Colonic mucosa (tissue), 4 donors: ENCODE measurements around the gene KIAA0825. TPM values are rescaled to one million over a fixed set of nuclear protein-coding genes. Genes with fewer than 3 reads are reported as not detected.

ENCODE experiments used
- DNase-seq: peaks from one replicate; pipeline ENCODE4 v3.0.0-alpha.2; 2020
- H3K27ac ChIP-seq: fragments of 200-600 bp; one replicate; pipeline ENCODE4 v1.8.0; 2021
- H3K27me3 ChIP-seq: fragments of 200-600 bp; one replicate; pipeline ENCODE4 v1.8.0; 2021
- H3K36me3 ChIP-seq: fragments of 200-600 bp; one replicate; pipeline ENCODE4 v1.8.0; 2021
- H3K4me1 ChIP-seq: fragments of 200-600 bp; one replicate; pipeline ENCODE4 v1.8.0; 2021; ENCODE audit warnings: mild to moderate bottlenecking
- H3K4me3 ChIP-seq: fragments of 200-600 bp; one replicate; pipeline ENCODE4 v1.8.0; 2021
- H3K9ac ChIP-seq, 2 donors: one replicate each; pipeline ENCODE4 v1.7.0; 2013; ENCODE audit warnings: control low read depth in 2 of 2, low read depth in 2 of 2, low read length in 2 of 2
- H3K9me3 ChIP-seq: fragments of 200-600 bp; one replicate; pipeline ENCODE4 v1.8.0; 2021
- intact Hi-C: fragments of 100-400 bp; cut with DNase I; formaldehyde crosslinking; loops from one replicate; pipeline ENCODE4 v1.14.1; 2022
- total RNA-seq, 2 donors: library from RNA; stranded (reverse); fragmentation: NEBNext Ultra II Directional in 1 of 2; extraction: Animal tissue kit (Norgen Biotek cat#: 25700) in 1 of 2; gene quantifications; one replicate each; pipeline ENCODE4 v1.2.1, GENCODE V29; 2021
- TF ChIP-seq, protein P1 (sequence below): fragments of 200-600 bp; IDR thresholded peaks from one replicate; pipeline ENCODE4 v1.8.0; 2022; ENCODE audit warnings: antibody characterized with exemption, mild to moderate bottlenecking
- donor health status: healthy.
- donor health status: DM: no; HTN: no; CAD: no.
- donor health status: DM: no; HTN: no; CAD: no.

The KIAA0825 gene
- total RNA-seq, 2 donors from 2014 or later: 1.1 to 1.5 TPM

DNA sequence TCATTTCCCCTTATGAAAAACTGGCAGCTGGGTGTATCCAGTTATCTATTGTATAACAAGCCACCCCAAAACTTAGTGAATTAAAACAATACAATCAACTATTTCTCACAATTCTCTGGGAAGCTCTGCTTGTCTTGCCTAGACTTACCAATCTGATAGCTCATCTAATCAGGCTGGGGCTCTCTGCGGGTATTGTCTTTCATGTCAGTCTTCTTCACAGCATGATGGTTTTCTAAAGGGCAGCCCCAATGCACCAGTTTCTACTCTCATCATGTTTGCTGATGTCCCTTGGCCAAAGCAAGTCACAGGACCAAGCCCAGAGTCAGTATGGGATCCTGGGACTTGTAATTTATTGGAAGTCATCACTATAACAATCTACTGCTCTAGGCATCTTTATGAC is 433.5 kb downstream of the KIAA0825 start:
- Histone ChIP-seq H3K9ac (no peak overlapping the region), H3K27me3 (no peaks in the 10 kb centered on the region), H3K9me3 (no peaks in the 10 kb centered on the region), H3K36me3 (no peaks in the 10 kb centered on the region), H3K27ac (no peak overlapping the region), H3K4me3 (no peak overlapping the region), H3K4me1 (no peaks in the 10 kb centered on the region)
- TF ChIP-seq, protein P1, sequence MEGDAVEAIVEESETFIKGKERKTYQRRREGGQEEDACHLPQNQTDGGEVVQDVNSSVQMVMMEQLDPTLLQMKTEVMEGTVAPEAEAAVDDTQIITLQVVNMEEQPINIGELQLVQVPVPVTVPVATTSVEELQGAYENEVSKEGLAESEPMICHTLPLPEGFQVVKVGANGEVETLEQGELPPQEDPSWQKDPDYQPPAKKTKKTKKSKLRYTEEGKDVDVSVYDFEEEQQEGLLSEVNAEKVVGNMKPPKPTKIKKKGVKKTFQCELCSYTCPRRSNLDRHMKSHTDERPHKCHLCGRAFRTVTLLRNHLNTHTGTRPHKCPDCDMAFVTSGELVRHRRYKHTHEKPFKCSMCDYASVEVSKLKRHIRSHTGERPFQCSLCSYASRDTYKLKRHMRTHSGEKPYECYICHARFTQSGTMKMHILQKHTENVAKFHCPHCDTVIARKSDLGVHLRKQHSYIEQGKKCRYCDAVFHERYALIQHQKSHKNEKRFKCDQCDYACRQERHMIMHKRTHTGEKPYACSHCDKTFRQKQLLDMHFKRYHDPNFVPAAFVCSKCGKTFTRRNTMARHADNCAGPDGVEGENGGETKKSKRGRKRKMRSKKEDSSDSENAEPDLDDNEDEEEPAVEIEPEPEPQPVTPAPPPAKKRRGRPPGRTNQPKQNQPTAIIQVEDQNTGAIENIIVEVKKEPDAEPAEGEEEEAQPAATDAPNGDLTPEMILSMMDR: no peak
- intact Hi-C loops: no loop called here
- no peak for DNase-seq

- Histone ChIP-seq H3K9me3 (no peaks in the 10 kb centered on the region), H3K27ac (no peak overlapping the region), H3K4me1 (no peaks in the 10 kb centered on the region), H3K9ac (no peak overlapping the region), H3K36me3 (no peaks in the 10 kb centered on the region), H3K4me3 (no peak overlapping the region), H3K27me3 (no peaks in the 10 kb centered on the region)
- TF ChIP-seq, protein P1: no peak
- intact Hi-C loops: no loop called here
- DNase-seq: no peak
Observed at GRCh38 chr5:94181895-94182294, 436.5 kb downstream of the KIAA0825 start.

DNA sequence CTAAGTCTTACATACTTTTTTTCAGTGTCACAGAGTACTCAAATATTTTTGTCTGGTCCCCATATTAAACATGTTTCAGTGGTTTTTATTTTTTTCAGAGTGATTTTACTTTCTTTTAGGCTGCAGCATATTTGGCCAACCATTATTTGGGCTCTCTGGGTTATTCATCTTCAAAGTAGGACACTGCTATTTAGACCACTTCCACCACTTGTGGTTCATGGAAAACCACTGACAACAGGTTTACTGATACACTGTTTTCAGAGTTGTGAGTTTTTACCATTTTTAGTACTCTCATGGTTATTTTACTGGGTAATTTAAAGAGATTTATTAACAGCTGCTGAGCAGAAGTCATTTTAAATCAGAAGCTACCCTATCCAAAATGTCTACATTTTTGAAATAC is 437.6 kb downstream of the KIAA0825 start:
- H3K4me1 ChIP-seq: no peaks in the 10 kb centered on the region
- H3K9ac ChIP-seq: no peak overlapping the region
- TF ChIP-seq, protein P1: no peak
- H3K9me3 ChIP-seq: no peaks in the 10 kb centered on the region
- H3K27me3 ChIP-seq: no peaks in the 10 kb centered on the region
- H3K27ac ChIP-seq: no peak overlapping the region
- no peak overlapping the region for H3K4me3 ChIP-seq
- no peak for DNase-seq
- intact Hi-C loops: no loop called here
- H3K36me3 ChIP-seq: no peaks in the 10 kb centered on the region

GRCh38 chr5:94175912-94176311 is 442.5 kb downstream of the KIAA0825 start:
- Histone ChIP-seq H3K4me3 (no peak overlapping the region), H3K4me1 (no peaks in the 10 kb centered on the region), H3K9ac (no peak overlapping the region), H3K9me3 (no peaks in the 10 kb centered on the region), H3K36me3 (no peaks in the 10 kb centered on the region), H3K27ac (no peak overlapping the region), H3K27me3 (no peaks in the 10 kb centered on the region)
- intact Hi-C loops: no loop called here
- TF ChIP-seq, protein P1: no peak
- no peak for DNase-seq

DNA sequence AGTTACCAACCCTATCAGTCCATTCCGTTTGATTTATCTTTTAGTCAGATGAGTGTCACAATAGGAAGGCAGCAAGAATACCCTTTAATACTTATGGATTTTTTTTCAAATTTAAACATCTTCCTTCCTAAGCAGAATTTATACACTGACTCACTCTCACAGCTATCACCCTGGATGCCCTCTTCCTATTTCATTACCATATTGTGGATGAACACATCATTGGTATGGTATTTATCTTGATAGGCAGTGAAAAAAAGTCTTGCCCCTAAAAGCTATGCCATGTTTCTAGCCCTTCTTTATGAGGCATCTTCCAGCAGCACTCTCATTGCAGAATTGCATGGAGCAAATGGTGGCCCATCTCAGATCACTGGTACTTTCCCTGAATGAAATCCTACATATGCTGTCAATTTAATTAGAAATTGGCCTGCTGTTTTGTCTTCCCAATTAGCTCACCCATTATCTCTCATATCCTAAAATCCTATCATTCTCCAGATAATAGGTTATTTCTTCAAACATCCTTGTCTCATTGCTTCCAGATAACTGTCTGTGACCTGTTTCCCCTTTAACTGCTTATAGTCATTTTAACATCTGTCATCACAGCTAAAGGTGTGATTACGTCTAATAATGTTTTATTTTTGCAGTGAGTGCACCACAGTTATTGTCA is 443.5 kb downstream of the KIAA0825 start:
- H3K27ac ChIP-seq: no peak overlapping the region
- TF ChIP-seq, protein P1: no peak
- H3K9ac ChIP-seq: no peak overlapping the region
- intact Hi-C loops: no loop called here
- DNase-seq: no peak
- H3K4me3 ChIP-seq: no peak overlapping the region
- no peaks in the 10 kb centered on the region for H3K4me1 ChIP-seq
- H3K9me3 ChIP-seq: no peaks in the 10 kb centered on the region
- no peaks in the 10 kb centered on the region for H3K36me3 ChIP-seq
- H3K27me3 ChIP-seq: no peaks in the 10 kb centered on the region
